SK-N-MC (cell line): ENCODE measurements around the gene NLRP5.
A peak's percentile ranks its signal among the peaks of the same experiment; 100 is the strongest.
"Not testable (repeated sequence)": the region's sequence is repeated elsewhere in the genome, so short reads cannot be mapped to it uniquely, and the experiment has no call there.

ENCODE experiments used
- DNase-seq: peaks from one replicate; pipeline ENCODE4 v3.0.0-alpha.2; 2011; ENCODE audit warnings: low read depth, low spot score
- H3K27ac ChIP-seq: fragments of 200-600 bp; sonication (generic); 2 replicates; pipeline ENCODE4 v1.5.1; 2016; ENCODE audit warnings: mixed run types
- H3K36me3 ChIP-seq: fragments of 200-600 bp; sonication (generic); 2 replicates; pipeline ENCODE4 v1.6.1; 2017; ENCODE audit warnings: antibody characterized with exemption, low read length, mixed read lengths; ENCODE audit not compliant: insufficient read depth
- H3K4me3 ChIP-seq: fragments of 200-600 bp; sonication (generic); 2 replicates; pipeline ENCODE4 v1.5.1; 2016
- H3K9ac ChIP-seq: fragments of 200-600 bp; sonication (generic); 2 replicates; pipeline ENCODE4 v1.8.0; 2017; ENCODE audit warnings: mixed run types, mixed read lengths; ENCODE audit not compliant: insufficient read length
- H3K9me3 ChIP-seq: fragments of 200-600 bp; sonication (generic); 2 replicates; pipeline ENCODE4 v1.6.1; 2017; ENCODE audit warnings: low read depth, mild to moderate bottlenecking, antibody characterized with exemption, low read length, moderate library complexity, mixed read lengths
- EZH2 ChIP-seq: fragments of 200-600 bp; sonication (generic); IDR thresholded peaks from one replicate; pipeline ENCODE4 v1.6.1; 2017; ENCODE audit warnings: antibody characterized with exemption
- FOXP2 ChIP-seq: optimal IDR thresholded peaks from 2 replicates; pipeline ENCODE3; 2011; ENCODE audit warnings: mild to moderate bottlenecking, moderate library complexity; ENCODE audit not compliant: insufficient read depth; ENCODE audit errors: extremely low read length, control extremely low read depth
- POLR2AphosphoS5 ChIP-seq: IDR thresholded peaks from 2 replicates; pipeline ENCODE4 v1.6.1; 2012; ENCODE audit warnings: mild to moderate bottlenecking, low read depth, low read length, borderline replicate concordance

Gene NLRP5

DNA sequence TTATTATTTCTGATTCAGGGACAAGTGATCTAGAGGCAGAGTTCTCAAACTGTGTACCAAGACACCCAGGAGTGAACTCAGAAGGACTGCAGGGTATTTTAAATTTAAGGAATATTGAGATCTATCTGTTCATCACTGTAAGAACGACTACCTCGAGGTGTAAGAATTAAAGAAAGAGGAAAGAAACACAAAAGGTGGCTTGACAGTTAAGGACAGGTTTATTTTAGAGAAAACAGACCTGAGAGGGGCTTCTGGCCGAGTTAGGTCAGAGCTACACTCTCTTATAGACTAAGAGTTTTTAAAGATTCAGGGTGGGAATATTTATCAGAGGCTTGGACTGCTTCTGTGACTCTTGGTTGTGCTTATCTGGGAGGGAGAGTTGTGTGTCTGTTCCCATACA lies 12.6 kb upstream of the NLRP5 start:
- no peak for DNase-seq
- no peak overlapping the region for H3K9ac ChIP-seq
- no peaks in the 10 kb centered on the region for H3K9me3 ChIP-seq
- H3K4me3 ChIP-seq, result no peak overlapping the region
- no peak overlapping the region for H3K27ac ChIP-seq
- no peaks in the 10 kb centered on the region for H3K36me3 ChIP-seq
- no peak for TF ChIP-seq POLR2AphosphoS5
- no peak for TF ChIP-seq FOXP2
- no peak for TF ChIP-seq EZH2

GRCh38 chr19:55980415-55980814 lies 6.2 kb upstream of the NLRP5 start:
- Histone ChIP-seq H3K9ac (no peak overlapping the region), H3K9me3 (no peaks in the 10 kb centered on the region), H3K4me3 (no peak overlapping the region), H3K27ac (no peak overlapping the region), H3K36me3 (no peaks in the 10 kb centered on the region)
- TF ChIP-seq POLR2AphosphoS5 (no peak), EZH2 (no peak), FOXP2 (no peak)
- DNase-seq, result no peak

- Histone ChIP-seq H3K9ac (no peak overlapping the region), H3K4me3 (no peak overlapping the region), H3K27ac (no peak overlapping the region), H3K9me3 (no peaks in the 10 kb centered on the region), H3K36me3 (no peaks in the 10 kb centered on the region)
- DNase-seq, result no peak
- TF ChIP-seq POLR2AphosphoS5 (no peak), FOXP2 (no peak), EZH2 (no peak)
Measured at GRCh38 chr19:55985254-55985653, 1.3 kb upstream of the NLRP5 start.

GRCh38 chr19:55990831-55991230 lies 4.3 kb downstream of the NLRP5 start:
- TF ChIP-seq EZH2 (no peak), FOXP2 (no peak), POLR2AphosphoS5 (no peak)
- H3K9ac ChIP-seq, result no peak overlapping the region
- no peak for DNase-seq
- no peaks in the 10 kb centered on the region for H3K36me3 ChIP-seq
- H3K4me3 ChIP-seq, result no peak overlapping the region
- no peaks in the 10 kb centered on the region for H3K9me3 ChIP-seq
- no peak overlapping the region for H3K27ac ChIP-seq

GRCh38 chr19:55993492-55993891 lies 6.9 kb downstream of the NLRP5 start:
- H3K27ac ChIP-seq, result no peak overlapping the region
- no peaks in the 10 kb centered on the region for H3K9me3 ChIP-seq
- H3K9ac ChIP-seq, result no peak overlapping the region
- TF ChIP-seq POLR2AphosphoS5 (no peak), EZH2 (no peak), FOXP2 (no peak)
- no peak for DNase-seq
- no peaks in the 10 kb centered on the region for H3K36me3 ChIP-seq
- no peak overlapping the region for H3K4me3 ChIP-seq

- H3K4me3 ChIP-seq, result no peak overlapping the region
- no peak overlapping the region for H3K27ac ChIP-seq
- H3K36me3 ChIP-seq, result no peaks in the 10 kb centered on the region
- TF ChIP-seq POLR2AphosphoS5 (no peak), EZH2 (no peak), FOXP2 (no peak)
- H3K9me3 ChIP-seq, result no peaks in the 10 kb centered on the region
- DNase-seq, result no peak
- H3K9ac ChIP-seq, result no peak overlapping the region
Measured at GRCh38 chr19:56014765-56015164, 28.2 kb downstream of the NLRP5 start.

- peak; percentile 6 for DNase-seq
Measured at GRCh38 chr19:56015756-56016155, 29.2 kb downstream of the NLRP5 start.

DNA sequence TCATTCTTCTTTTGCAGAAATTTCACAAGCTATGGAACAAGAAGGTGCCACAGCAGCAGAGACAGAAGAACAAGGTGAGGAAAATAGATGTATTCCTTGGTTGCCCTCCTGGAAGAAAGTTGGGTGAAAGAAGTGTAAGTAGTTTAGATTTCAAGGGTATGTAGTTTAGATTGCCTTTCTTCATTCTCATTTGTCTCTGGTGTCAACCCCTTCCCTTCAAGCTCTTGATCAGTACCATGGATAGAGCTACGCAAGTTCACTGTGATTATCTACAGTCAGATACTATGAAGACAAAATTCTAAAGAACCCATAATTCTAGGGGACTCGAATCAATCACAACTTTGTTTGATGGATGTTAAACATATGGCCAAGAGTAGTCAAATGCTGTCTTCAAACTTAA lies 32.8 kb downstream of the NLRP5 start:
- not testable (repeated sequence) for H3K9me3 ChIP-seq, DNase-seq, H3K9ac ChIP-seq

More at GRCh38 chr19:56015756-56016155, 29.2 kb downstream of the NLRP5 start:
- Histone ChIP-seq H3K4me3 (no peak overlapping the region), H3K9ac (no peak overlapping the region), H3K27ac (no peak overlapping the region), H3K36me3 (no peaks in the 10 kb centered on the region), H3K9me3 (no peaks in the 10 kb centered on the region)
- TF ChIP-seq FOXP2 (no peak), POLR2AphosphoS5 (no peak), EZH2 (no peak)

GRCh38 chr19:56020355-56020975 lies 33.9 kb downstream of the NLRP5 start:
- not testable (repeated sequence) for H3K9ac ChIP-seq, H3K9me3 ChIP-seq, H3K4me3 ChIP-seq, DNase-seq, H3K27ac ChIP-seq, H3K36me3 ChIP-seq

More for the DNA sequence above, 32.8 kb downstream of the NLRP5 start:
- not testable (repeated sequence) for H3K27ac ChIP-seq, H3K4me3 ChIP-seq, H3K36me3 ChIP-seq
